IMR-90 (cell line): ENCODE measurements around the gene C22orf39. TPM values are rescaled to one million over a fixed set of nuclear protein-coding genes. Genes with fewer than 3 reads are reported as not detected.

Experiments used
- ATAC-seq: fragments of 200-7000 bp; cut with Tn5 transposase; 2 replicates; pipeline ENCODE4 v1.9.1; 2020; ENCODE audit warnings: low read depth, mild to moderate bottlenecking, moderate library complexity
- BruUV-seq: library from RNA; stranded (reverse); fragments of 400-500 nt; replicated peaks from 2 replicates; lab custom pipeline; 2021; lab: Mats Ljungman, UMichigan
- CTCF ChIA-PET: fragments of 300-600 bp; formaldehyde crosslinking; extraction: SDS; loops from one replicate; lab custom pipeline; 2021; ENCODE audit warnings: antibody characterized with exemption; lab: Yijun Ruan, JAX
- POLR2A ChIA-PET: fragments of 300-600 bp; sonication (Branson Sonifier 250); formaldehyde crosslinking; loops from one replicate; lab custom pipeline; 2022; ENCODE audit warnings: antibody characterized with exemption; ENCODE audit not compliant: unreplicated experiment; lab: Charles Lee
- DNase-seq: peaks from one replicate; pipeline ENCODE4 v3.0.0; 2013
- H2AFZ ChIP-seq: replicated peaks from 2 replicates; pipeline ENCODE3; 2013; ENCODE audit warnings: low read length, mild to moderate bottlenecking; ENCODE audit not compliant: poor library complexity
- H2AK5ac ChIP-seq: 2 replicates; pipeline ENCODE4 v1.6.1; 2013; ENCODE audit warnings: low read depth, low read length, inconsistent platforms
- H2AK9ac ChIP-seq: replicated peaks from 2 replicates; pipeline ENCODE3; 2013; ENCODE audit warnings: mild to moderate bottlenecking, low read depth, low read length, moderate library complexity; ENCODE audit not compliant: poor library complexity
- H2BK120ac ChIP-seq: 2 replicates; pipeline ENCODE4 v1.6.1; 2013; ENCODE audit warnings: low read depth, low read length, inconsistent platforms
- H2BK15ac ChIP-seq: 3 replicates; pipeline ENCODE4 v1.6.1; 2013; ENCODE audit warnings: low read depth, low read length, inconsistent platforms
- H2BK20ac ChIP-seq: 2 replicates; pipeline ENCODE4 v1.6.1; 2013; ENCODE audit warnings: low read depth, mild to moderate bottlenecking, inconsistent platforms, low read length, moderate library complexity
- H2BK5ac ChIP-seq: 2 replicates; pipeline ENCODE4 v1.6.1; 2013; ENCODE audit warnings: mild to moderate bottlenecking, low read depth, low read length, inconsistent platforms; ENCODE audit not compliant: poor library complexity, severe bottlenecking
- H3K14ac ChIP-seq: replicated peaks from 2 replicates; pipeline ENCODE4 v1.6.1; 2013; ENCODE audit warnings: low read depth, low read length, inconsistent platforms
- H3K18ac ChIP-seq: 2 replicates; pipeline ENCODE4 v1.6.1; 2013; ENCODE audit warnings: low read depth, low read length, control low read depth
- H3K23ac ChIP-seq: 2 replicates; pipeline ENCODE4 v1.6.1; 2013; ENCODE audit warnings: low read depth, low read length, inconsistent platforms
- H3K27ac ChIP-seq: 2 replicates; pipeline ENCODE4 v1.5.1; 2013; ENCODE audit warnings: mild to moderate bottlenecking, control low read depth, low read length; ENCODE audit not compliant: insufficient read depth
- H3K27me3 ChIP-seq: 2 replicates; pipeline ENCODE4 v1.6.1; 2013; ENCODE audit warnings: low read length; ENCODE audit not compliant: control insufficient read depth, insufficient read depth
- H3K36me3 ChIP-seq: 2 replicates; pipeline ENCODE4 v1.6.1; 2013; ENCODE audit warnings: low read length, mixed read lengths; ENCODE audit not compliant: control insufficient read depth, insufficient read depth
- H3K4ac ChIP-seq: 2 replicates; pipeline ENCODE4 v1.6.1; 2013; ENCODE audit warnings: low read depth, low read length, inconsistent platforms
- H3K4me1 ChIP-seq: 2 replicates; pipeline ENCODE4 v1.6.1; 2013; ENCODE audit warnings: low read length, mixed read lengths; ENCODE audit not compliant: control insufficient read depth, insufficient read depth
- H3K4me2 ChIP-seq: 2 replicates; pipeline ENCODE4 v1.6.1; 2013; ENCODE audit warnings: low read depth, mild to moderate bottlenecking, control low read depth, low read length, moderate library complexity
- H3K4me3 ChIP-seq: 2 replicates; pipeline ENCODE4 v1.5.1; 2013; ENCODE audit warnings: low read depth, mild to moderate bottlenecking, control low read depth, low read length, moderate library complexity; ENCODE audit not compliant: insufficient read depth
- H3K56ac ChIP-seq: 2 replicates; pipeline ENCODE4 v1.6.1; 2013; ENCODE audit warnings: low read length, inconsistent platforms; ENCODE audit not compliant: insufficient read depth; ENCODE audit errors: extremely low read depth
- H3K79me1 ChIP-seq, 2 experiments: 2 replicates each; pipeline ENCODE4 v1.6.1; 2013; ENCODE audit warnings: low read length in 2 of 2, inconsistent platforms in 1 of 2, low read depth in 1 of 2
- H3K9ac ChIP-seq: 2 replicates; pipeline ENCODE4 v1.6.1; 2013; ENCODE audit warnings: low read depth, low read length, control low read depth
- H3K9me1 ChIP-seq: 2 replicates; pipeline ENCODE4 v1.6.1; 2013; ENCODE audit warnings: low read length, inconsistent platforms; ENCODE audit not compliant: insufficient read depth
- H3K9me3 ChIP-seq: 2 replicates; pipeline ENCODE4 v1.6.1; 2013; ENCODE audit warnings: low read length; ENCODE audit not compliant: control insufficient read depth, insufficient read depth
- H4K20me1 ChIP-seq: 2 replicates; pipeline ENCODE4 v1.6.1; 2013; ENCODE audit warnings: low read length, inconsistent platforms; ENCODE audit not compliant: insufficient read depth
- H4K5ac ChIP-seq: 2 replicates; pipeline ENCODE4 v1.6.1; 2013; ENCODE audit warnings: mild to moderate bottlenecking, low read depth, low read length, control low read depth
- H4K8ac ChIP-seq, 2 experiments: 2 replicates each; pipeline ENCODE4 v1.6.1; 2013; ENCODE audit warnings: low read depth in 2 of 2, low read length in 2 of 2, control low read depth in 1 of 2, inconsistent platforms in 1 of 2
- H4K91ac ChIP-seq: 2 replicates; pipeline ENCODE4 v1.6.1; 2013; ENCODE audit warnings: low read depth, low read length, inconsistent platforms; ENCODE audit not compliant: insufficient read depth
- FOS ChIP-seq: fragments of 150-350 bp; IDR thresholded peaks from 2 replicates; pipeline ENCODE4 v1.6.1; 2016; ENCODE audit warnings: low read depth, low read length
- MAFK ChIP-seq: IDR thresholded peaks from 2 replicates; pipeline ENCODE4 v1.6.1; 2012; ENCODE audit warnings: low read depth, low read length, improper control_type of control experiment
- RFX5 ChIP-seq: IDR thresholded peaks from 2 replicates; pipeline ENCODE4 v1.8.0; 2012; ENCODE audit warnings: low read depth, mild to moderate bottlenecking, low read length, moderate library complexity
- SMC3 ChIP-seq: fragments of 150-350 bp; IDR thresholded peaks from 2 replicates; pipeline ENCODE4 v1.6.1; 2016; ENCODE audit warnings: low read depth, mild to moderate bottlenecking, antibody characterized with exemption, low read length, moderate library complexity
- WGBS, 2 experiments: methylation state at CpG; one replicate each; pipeline versions ENCODE4 v1.1.5 to v1.1.7; 2013; ENCODE audit warnings: missing lambda C conversion rate in 2 of 2; ENCODE audit not compliant: insufficient read length in 1 of 2; ENCODE audit errors: extremely low coverage in 2 of 2; 5-methylcytosine and 5-hydroxymethylcytosine counted together
- dilution Hi-C: fragments of 300-500 bp; cut with HindIII; formaldehyde crosslinking; loops from one replicate; pipeline ENCODE4 v1.14.3; 2018; ENCODE audit warnings: low sequenced_read_pairs; ENCODE audit not compliant: unreplicated experiment
- in situ Hi-C: fragments of 300-500 bp; cut with MboI; formaldehyde crosslinking; loops from 3 replicates; pipeline ENCODE4 v1.14.3; 2019; ENCODE audit warnings: low sequenced_read_pairs, inconsistent platforms, mixed read lengths
- intact Hi-C: fragments of 100-400 bp; cut with micrococcal nuclease; formaldehyde crosslinking; loops from 2 replicates; pipeline ENCODE4 v1.10.0; 2022
- polyA plus RNA-seq, 3 experiments: library from polyadenylated mRNA; depleted of rRNA; stranded (reverse); fragments of >200 nt; gene quantifications; 2 replicates each; pipeline ENCODE4 v1.2.3, GENCODE V29; 2012; ENCODE audit warnings: low replicate concordance in 1 of 3
- total RNA-seq: library from RNA; depleted of rRNA; stranded (reverse); fragments of >200 nt; gene quantifications from 2 replicates; pipeline ENCODE4 v1.2.3, GENCODE V29; 2012

Gene C22orf39
- total and polyA plus RNA-seq, 2 of the 4 experiments (the other 2 are of a cell fraction), result 8.2 to 8.9 TPM

DNA sequence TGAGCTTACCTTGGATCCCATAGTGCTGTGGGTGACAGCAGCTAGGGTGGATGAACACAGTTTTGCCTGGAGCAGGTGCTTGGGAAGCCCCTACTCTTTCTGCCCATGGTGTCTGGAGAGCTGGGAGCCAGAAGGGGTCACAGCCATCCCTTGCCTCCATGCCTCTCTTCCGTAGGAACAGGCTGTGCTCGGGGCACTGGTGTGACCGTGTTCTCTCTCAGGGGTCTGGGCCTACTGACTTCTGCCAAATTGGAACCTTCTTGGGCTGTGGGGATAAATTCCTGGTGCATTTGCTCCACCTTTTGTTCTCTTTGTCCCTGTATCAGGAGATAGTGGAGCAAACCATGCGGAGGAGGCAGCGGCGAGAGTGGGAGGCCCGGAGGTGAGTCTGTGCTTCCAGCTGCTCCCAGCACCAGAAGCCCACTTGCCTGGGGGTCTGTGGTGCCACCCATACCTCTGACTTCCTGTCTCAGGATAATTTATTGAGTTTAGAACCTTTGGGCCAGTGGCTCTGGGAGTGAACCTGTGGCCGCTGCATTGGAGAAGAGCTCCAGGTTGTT, 46.6 kb upstream of the C22orf39 start:
- no TSS peak for BruUV-seq
- Histone ChIP-seq H3K23ac (no peak overlapping the region), H2BK5ac (no peak overlapping the region), H3K27me3 (no peaks in the 10 kb centered on the region), H3K4ac (no peak overlapping the region), H2AFZ (no peak overlapping the region), H3K9ac (no peak overlapping the region), H2BK120ac (no peak overlapping the region), H2AK9ac (no peak overlapping the region), H3K14ac (no peak overlapping the region), H3K4me1 (peaks cover 3% of the 10 kb centered on the region), H3K9me3 (no peaks in the 10 kb centered on the region), H4K20me1 (no peaks in the 10 kb centered on the region), H3K9me1 (peaks cover 4% of the 10 kb centered on the region; the same call in 1 of the 2 replicates), H2BK15ac (no peak overlapping the region), H4K91ac (no peak overlapping the region), H2BK20ac (no peak overlapping the region), H3K56ac (no peak overlapping the region), H4K8ac (no peak overlapping the region), H3K79me1 (no peaks in the 10 kb centered on the region), H3K36me3 (peaks cover 3% of the 10 kb centered on the region), H3K18ac (no peak overlapping the region), H3K4me2 (no peak overlapping the region), H3K27ac (no peak overlapping the region), H4K5ac (no peak overlapping the region), H2AK5ac (no peak overlapping the region), H3K4me3 (no peak overlapping the region)
- no peak for TF ChIP-seq MAFK
- TF ChIP-seq SMC3, result no peak
- no peak for TF ChIP-seq FOS
- no peak for TF ChIP-seq RFX5
- in situ Hi-C loops, result no loop called here
- 100% methylated on average over 4 of the region's 8 CpGs; no CpG with 5 or more reads in 1 of the 2 experiments for WGBS, 2 experiments
- ATAC-seq (no peak), DNase-seq (no peak)
- ChIA-PET CTCF (no interaction called here), POLR2A (no interaction called here)
- intact Hi-C loops, result no loop called here
- dilution Hi-C loops, result no loop called here
